Panc1 (cell line): Measurements from ENCODE around the gene FAM151A. TPM values are rescaled to one million over a fixed set of nuclear protein-coding genes. Genes with fewer than 3 reads are reported as not detected.

Experiments used
- ATAC-seq: fragments of 200-7000 bp; cut with Tn5 transposase; 2 replicates; pipeline ENCODE4 v1.9.1; 2020; ENCODE audit warnings: mild to moderate bottlenecking, moderate library complexity
- Bru-seq: library from RNA; stranded (reverse); fragments of 400-500 nt; gene quantifications from one replicate; lab custom pipeline; 2021; lab: Mats Ljungman, UMichigan
- BruChase-seq, 2 experiments: library from RNA; stranded (reverse); fragments of 400-500 nt; gene quantifications; one replicate each; lab custom pipeline; 2021; lab: Mats Ljungman, UMichigan
- BruUV-seq: library from RNA; stranded (reverse); fragments of 400-500 nt; replicated peaks from 2 replicates; lab custom pipeline; 2021; lab: Mats Ljungman, UMichigan
- CTCF ChIA-PET: fragments of 300-600 bp; sonication (Branson Sonifier 250); formaldehyde crosslinking; loops from one replicate; lab custom pipeline; 2022; ENCODE audit warnings: antibody characterized with exemption; lab: Charles Lee
- POLR2A ChIA-PET: fragments of 300-600 bp; sonication (Branson Sonifier 250); formaldehyde crosslinking; loops from one replicate; lab custom pipeline; 2022; ENCODE audit warnings: antibody characterized with exemption; lab: Charles Lee
- DNase-seq: peaks from one replicate; pipeline ENCODE4 v3.0.0-alpha.2; 2010; ENCODE audit warnings: low read depth, low spot score
- H3K27ac ChIP-seq: 2 replicates; pipeline ENCODE4 v1.5.1; 2011; ENCODE audit warnings: mild to moderate bottlenecking, low read length, inconsistent platforms
- H3K27me3 ChIP-seq: fragments of 200-500 bp; sonication (Bioruptor generic); 2 replicates; pipeline ENCODE4 v1.6.0; 2014; ENCODE audit warnings: low read length, inconsistent platforms; ENCODE audit not compliant: control insufficient read depth, insufficient read depth
- H3K36me3 ChIP-seq: fragments of 200-500 bp; sonication (Bioruptor generic); 2 replicates; pipeline ENCODE4 v1.5.1; 2014; ENCODE audit warnings: inconsistent platforms, mild to moderate bottlenecking, low read length, moderate library complexity; ENCODE audit not compliant: control insufficient read depth, insufficient read depth
- H3K4me1 ChIP-seq: 2 replicates; pipeline ENCODE4 v1.5.1; 2011; ENCODE audit warnings: inconsistent platforms, mild to moderate bottlenecking, low read length, moderate library complexity; ENCODE audit not compliant: control insufficient read depth, insufficient read depth
- H3K4me3 ChIP-seq, 2 experiments: 2 replicates each; pipeline ENCODE4 v1.5.1; 2011 to 2012; ENCODE audit warnings: low read depth in 2 of 2, low read length in 2 of 2, mild to moderate bottlenecking in 2 of 2, inconsistent platforms in 1 of 2, moderate library complexity in 1 of 2
- H3K9me3 ChIP-seq: fragments of 200-500 bp; sonication (Bioruptor generic); 2 replicates; pipeline ENCODE4 v1.5.1; 2014; ENCODE audit warnings: low read depth, mild to moderate bottlenecking, inconsistent platforms, low read length, moderate library complexity; ENCODE audit not compliant: control insufficient read depth, insufficient read depth
- CTCF ChIP-seq: fragments of 450-650 bp; IDR thresholded peaks from 2 replicates; pipeline ENCODE4 v1.5.1; 2017; ENCODE audit warnings: mild to moderate bottlenecking
- POLR2AphosphoS5 ChIP-seq: IDR thresholded peaks from 2 replicates; pipeline ENCODE4 v1.6.1; 2012; ENCODE audit warnings: mild to moderate bottlenecking, low read depth, low read length, moderate library complexity
- REST ChIP-seq, 2 experiments: IDR thresholded peaks; 2 replicates each; pipeline ENCODE4 v1.6.1; 2011 to 2012; ENCODE audit warnings: low read depth in 2 of 2, control low read depth in 1 of 2, low read length in 1 of 2, mild to moderate bottlenecking in 1 of 2, moderate library complexity in 1 of 2; ENCODE audit not compliant: insufficient read depth in 1 of 2
- SIN3A ChIP-seq: IDR thresholded peaks from 2 replicates; pipeline ENCODE4 v1.6.1; 2012; ENCODE audit warnings: low read depth, mild to moderate bottlenecking, low read length, moderate library complexity, borderline replicate concordance; ENCODE audit not compliant: insufficient read depth
- TCF7L2 ChIP-seq: IDR thresholded peaks from 2 replicates; pipeline ENCODE4 v1.6.1; 2011; ENCODE audit warnings: mild to moderate bottlenecking, low read depth, low read length, inconsistent platforms
- in situ Hi-C: cut with HindIII; loops from 2 replicates; pipeline ENCODE4 v1.10.0; 2016; ENCODE audit warnings: low sequenced_read_pairs, low pct_unique_long_range_greater_than_20kb
- intact Hi-C: fragments of 100-400 bp; cut with micrococcal nuclease; formaldehyde crosslinking; loops from one replicate; pipeline ENCODE4 v1.10.0; 2022; ENCODE audit not compliant: unreplicated experiment
- long read RNA-seq: library from polyadenylated mRNA; unstranded; transcript quantifications from one replicate; pipeline ENCODE4 v2.0.0, GENCODE V29; 2021; ENCODE audit not compliant: unreplicated experiment
- polyA plus RNA-seq: library from polyadenylated mRNA; unstranded; fragments of >200 nt; gene quantifications from one replicate; pipeline ENCODE4 v1.2.1, GENCODE V29; 2012; ENCODE audit warnings: missing spikeins; ENCODE audit not compliant: insufficient read length
- total RNA-seq: library from RNA; stranded (reverse); gene quantifications from one replicate; pipeline ENCODE4 v1.2.1, GENCODE V29; 2021; ENCODE audit not compliant: unreplicated experiment

Gene FAM151A
- total RNA-seq = not detected
- polyA plus RNA-seq = not detected
- Bru-seq, nascent RNA = not detected
- BruChase-seq, experiment 1, labeled RNA remaining after a 2-hour chase = not detected
- BruChase-seq, experiment 2, labeled RNA remaining after a 6-hour chase = percentile 7 among the genes with signal in this experiment
- long read RNA-seq = 0 reads

GRCh38 chr1:54623216-54624007 lies at the start of gene FAM151A:
Gene FAM151A (minus strand): TSS chr1:54623525. CDS start chr1:54623395, 130 bp downstream.
- in situ Hi-C loops = no loop called here
- H3K27me3 ChIP-seq = no peaks in the 10 kb centered on the region
- intact Hi-C loops = no loop called here
- DNase-seq (no peak), ATAC-seq (no peak)
- TF ChIP-seq SIN3A (no peak), POLR2AphosphoS5 (no peak), REST (IDR thresholded peaks at IDR 0.05; ENCODE audit: insufficient read depth in 1 of 2, low read depth in 2 of 2, low read length in 1 of 2) (no peak), CTCF (no peak), TCF7L2 (no peak)
- POLR2A ChIA-PET = no interaction called here
- CTCF ChIA-PET = no interaction called here
- H3K4me3 ChIP-seq = no peak within 1 kb of the TSS
- BruUV-seq = no TSS peak
- H3K4me1 ChIP-seq = no peaks in the 10 kb centered on the region
- H3K36me3 ChIP-seq = no peaks in the 10 kb centered on the region
- no peaks in the 10 kb centered on the region for H3K9me3 ChIP-seq
- no peak within 1 kb of the TSS for H3K27ac ChIP-seq

- in situ Hi-C loops = no loop called here
These were observed 48.8 kb upstream of the FAM151A start for GRCh38 chr1:54671985-54672608.

More at GRCh38 chr1:54671985-54672608, 48.8 kb upstream of the FAM151A start:
- Histone ChIP-seq H3K27me3 (no peaks in the 10 kb centered on the region), H3K4me1 (no peaks in the 10 kb centered on the region), H3K4me3 (no peak overlapping the region), H3K27ac (no peak overlapping the region), H3K36me3 (no peaks in the 10 kb centered on the region), H3K9me3 (no peaks in the 10 kb centered on the region)
- TF ChIP-seq POLR2AphosphoS5 = no peak
- TF ChIP-seq TCF7L2 = no peak
- no peak for TF ChIP-seq SIN3A
- TF ChIP-seq REST (IDR thresholded peaks at IDR 0.05; ENCODE audit: insufficient read depth in 1 of 2, low read depth in 2 of 2, low read length in 1 of 2) = no peak
- peak; percentile 97 for TF ChIP-seq CTCF
- BruUV-seq = no TSS peak
- ChIA-PET POLR2A (interaction anchor here (0.6 kb wide), 1 partner anchor 265 kb away, joined by 9 read pairs; no protein-coding TSS in a partner anchor), CTCF (interaction anchor here (0.6 to 1.6 kb wide), 2 partner anchors 118 to 119 kb away, joined by 4 to 7 read pairs; no protein-coding TSS in a partner anchor)
- DNase-seq = peak; percentile 56
- intact Hi-C loops = loop anchor here (1.0 to 5.0 kb wide), 2 partner anchors 120 to 138 kb away; no protein-coding TSS in a partner anchor
- peak; percentile 91 for ATAC-seq
